ENCODE results near the gene CATSPER4.

CATSPER4 gene

DNA sequence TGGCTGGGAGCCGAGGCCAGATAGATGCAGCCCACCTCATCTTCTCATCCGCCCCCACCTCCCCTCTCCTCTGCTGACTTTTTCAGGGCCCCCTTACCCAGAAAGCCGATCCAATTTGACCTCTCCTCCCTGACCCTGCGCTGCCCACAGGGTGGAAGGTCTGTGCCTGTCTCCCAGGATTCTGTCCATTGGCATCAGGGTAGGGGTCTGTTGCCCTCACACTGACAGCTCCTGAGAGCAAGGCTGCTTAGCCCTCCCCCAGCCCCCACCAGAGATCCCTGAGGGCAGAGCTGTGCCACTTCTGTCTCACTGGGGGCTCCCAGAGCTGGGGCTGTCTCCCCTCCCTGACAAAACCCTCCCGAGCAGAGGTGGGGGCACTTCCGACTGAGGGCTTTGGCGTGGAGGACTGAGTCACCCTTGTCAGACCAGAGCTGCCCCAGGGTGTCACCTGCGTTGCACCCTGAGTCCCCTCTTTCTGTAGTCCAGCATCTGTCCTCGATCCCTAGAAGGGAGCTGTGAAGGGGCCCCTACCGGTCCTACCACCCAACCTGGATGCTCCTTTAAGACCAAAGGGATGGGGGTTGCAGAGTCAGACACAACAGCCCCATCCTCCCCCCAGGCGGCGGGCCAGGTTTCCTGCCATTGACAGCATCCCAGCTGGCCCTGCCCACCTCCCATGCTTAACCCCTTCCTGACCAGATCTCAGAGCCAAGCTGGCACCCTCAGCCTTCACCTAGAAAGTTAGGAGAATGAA lies 33.9 kb upstream of the CATSPER4 start:
- Histone ChIP-seq H3K4me1 (ENCODE audit: control insufficient read depth in 2 of 2, insufficient read depth in 1 of 2, low read depth in 1 of 2, low read length in 2 of 2) (peaks cover 42 to 50% of the 10 kb centered on the region in 2 donors), H3K27me3 (ENCODE audit: control insufficient read depth in 3 of 3, insufficient read depth in 3 of 3, low read depth in 1 of 3, low read length in 3 of 3) (peaks cover 0 to 19% (median 14%) of the 10 kb centered on the region in 3 experiments)
- no peak for DNase-seq (ENCODE audit: low spot score)

DNA sequence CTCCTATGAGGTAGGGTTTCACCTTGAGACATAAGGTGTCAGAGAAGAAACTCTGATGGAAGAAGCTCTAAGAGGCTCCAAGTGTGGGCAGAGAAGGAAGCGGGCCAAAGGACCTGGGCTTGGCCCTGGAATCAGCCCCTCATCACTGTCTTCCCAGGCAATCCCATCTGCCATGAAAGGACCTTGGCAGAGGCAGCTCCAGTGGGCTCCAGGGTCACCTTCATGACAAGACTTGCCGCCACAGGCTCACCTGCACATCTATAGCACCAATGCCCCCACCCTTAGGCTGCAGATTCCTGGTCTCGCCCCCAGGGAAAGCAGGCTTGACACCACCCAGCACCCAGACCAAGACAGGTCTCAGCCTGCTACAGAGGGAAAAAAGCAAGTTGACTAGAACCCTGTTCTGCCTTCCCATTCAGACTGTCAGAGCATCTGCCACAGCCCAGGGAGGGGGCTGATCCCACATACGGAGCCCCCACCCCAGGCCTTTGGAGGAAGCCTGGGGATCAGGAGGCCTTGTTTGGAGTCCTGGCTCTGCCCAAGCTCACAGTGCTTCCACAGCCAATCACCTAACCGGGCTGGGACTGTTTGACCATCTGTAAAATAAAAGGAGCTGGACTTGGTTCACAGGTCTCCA lies 32.0 kb upstream of the CATSPER4 start:
- WGBS, 2 donors (ENCODE audit: extremely low coverage in 2 of 2, insufficient read length in 2 of 2, insufficient replicate concordance in 1 of 2), result no CpG with 5 or more reads among the region's 5 CpGs
- Histone ChIP-seq H4K8ac (ENCODE audit: low read depth, low read length) (no peak overlapping the region), H3K14ac (ENCODE audit: low read length) (no peak overlapping the region), H3K36me3 (replicated peaks in 1 of 2; ENCODE audit: control insufficient read depth in 2 of 2, insufficient read depth in 2 of 2, low read length in 2 of 2) (no peaks in the 10 kb centered on the region), H2BK12ac (ENCODE audit: low read length) (no peak overlapping the region), H2BK5ac (ENCODE audit: low read length) (no peak overlapping the region), H3K4me3 (ENCODE audit: low read length in 2 of 2) (peak overlapping the region in 1 of 2 donors; percentile 50), H3K9ac (ENCODE audit: low read depth, low read length, poor library complexity) (no peak overlapping the region), H3K9me3 (replicated peaks in 1 of 2; ENCODE audit: control insufficient read depth in 2 of 2, insufficient read depth in 1 of 2, low read depth in 1 of 2, low read length in 2 of 2) (no peaks in the 10 kb centered on the region), H2BK15ac (ENCODE audit: low read length) (peak overlapping the region; percentile 49), H4K91ac (ENCODE audit: low read depth, low read length, poor library complexity) (no peak overlapping the region), H3K27me3 (ENCODE audit: control insufficient read depth in 3 of 3, insufficient read depth in 3 of 3, low read depth in 1 of 3, low read length in 3 of 3) (peaks cover 3 to 31% (median 12%) of the 10 kb centered on the region in 3 experiments), H2AK5ac (ENCODE audit: low read depth, low read length) (peak overlapping the region; percentile 11), H3K18ac (ENCODE audit: low read length) (peak overlapping the region; percentile 73), H3K4ac (ENCODE audit: low read length) (no peak overlapping the region), H3K27ac (replicated peaks; ENCODE audit: low read length) (no peak overlapping the region), H2BK120ac (ENCODE audit: low read depth, low read length) (no peak overlapping the region), H3K4me1 (ENCODE audit: control insufficient read depth in 2 of 2, insufficient read depth in 1 of 2, low read depth in 1 of 2, low read length in 2 of 2) (peaks cover 44 to 50% of the 10 kb centered on the region in 2 donors), H3K4me2 (ENCODE audit: insufficient read depth, low read length, poor library complexity, severe bottlenecking) (no peak overlapping the region), H2AFZ (ENCODE audit: low read length) (peak overlapping the region; percentile 84), H3K79me1 (ENCODE audit: low read depth, low read length) (no peaks in the 10 kb centered on the region), H3K23ac (ENCODE audit: low read depth, low read length, poor library complexity) (no peak overlapping the region)
- DNase-seq (ENCODE audit: low spot score), result no peak

More for the DNA sequence above, 33.9 kb upstream of the CATSPER4 start:
- WGBS, 2 donors (ENCODE audit: extremely low coverage in 2 of 2, insufficient read length in 2 of 2, insufficient replicate concordance in 1 of 2), result no CpG with 5 or more reads among the region's 12 CpGs
- Histone ChIP-seq H2BK120ac (ENCODE audit: low read depth, low read length) (peak overlapping the region; percentile 27), H3K18ac (ENCODE audit: low read length) (peak overlapping the region; percentile 81), H2BK12ac (ENCODE audit: low read length) (no peak overlapping the region), H3K4me2 (ENCODE audit: insufficient read depth, low read length, poor library complexity, severe bottlenecking) (peak overlapping the region; percentile 50), H3K27ac (replicated peaks; ENCODE audit: low read length) (no peak overlapping the region), H3K9ac (ENCODE audit: low read depth, low read length, poor library complexity) (no peak overlapping the region), H3K14ac (ENCODE audit: low read length) (no peak overlapping the region), H2AFZ (ENCODE audit: low read length) (peak overlapping the region; percentile 70), H3K9me3 (replicated peaks in 1 of 2; ENCODE audit: control insufficient read depth in 2 of 2, insufficient read depth in 1 of 2, low read depth in 1 of 2, low read length in 2 of 2) (no peaks in the 10 kb centered on the region), H3K4ac (ENCODE audit: low read length) (no peak overlapping the region), H3K79me1 (ENCODE audit: low read depth, low read length) (no peaks in the 10 kb centered on the region), H4K8ac (ENCODE audit: low read depth, low read length) (no peak overlapping the region), H3K4me3 (ENCODE audit: low read length in 2 of 2) (no peak overlapping the region), H2BK5ac (ENCODE audit: low read length) (no peak overlapping the region), H4K91ac (ENCODE audit: low read depth, low read length, poor library complexity) (no peak overlapping the region), H3K23ac (ENCODE audit: low read depth, low read length, poor library complexity) (no peak overlapping the region), H3K36me3 (replicated peaks in 1 of 2; ENCODE audit: control insufficient read depth in 2 of 2, insufficient read depth in 2 of 2, low read length in 2 of 2) (no peaks in the 10 kb centered on the region), H2BK15ac (ENCODE audit: low read length) (peak overlapping the region; percentile 42), H2AK5ac (ENCODE audit: low read depth, low read length) (no peak overlapping the region)

DNA sequence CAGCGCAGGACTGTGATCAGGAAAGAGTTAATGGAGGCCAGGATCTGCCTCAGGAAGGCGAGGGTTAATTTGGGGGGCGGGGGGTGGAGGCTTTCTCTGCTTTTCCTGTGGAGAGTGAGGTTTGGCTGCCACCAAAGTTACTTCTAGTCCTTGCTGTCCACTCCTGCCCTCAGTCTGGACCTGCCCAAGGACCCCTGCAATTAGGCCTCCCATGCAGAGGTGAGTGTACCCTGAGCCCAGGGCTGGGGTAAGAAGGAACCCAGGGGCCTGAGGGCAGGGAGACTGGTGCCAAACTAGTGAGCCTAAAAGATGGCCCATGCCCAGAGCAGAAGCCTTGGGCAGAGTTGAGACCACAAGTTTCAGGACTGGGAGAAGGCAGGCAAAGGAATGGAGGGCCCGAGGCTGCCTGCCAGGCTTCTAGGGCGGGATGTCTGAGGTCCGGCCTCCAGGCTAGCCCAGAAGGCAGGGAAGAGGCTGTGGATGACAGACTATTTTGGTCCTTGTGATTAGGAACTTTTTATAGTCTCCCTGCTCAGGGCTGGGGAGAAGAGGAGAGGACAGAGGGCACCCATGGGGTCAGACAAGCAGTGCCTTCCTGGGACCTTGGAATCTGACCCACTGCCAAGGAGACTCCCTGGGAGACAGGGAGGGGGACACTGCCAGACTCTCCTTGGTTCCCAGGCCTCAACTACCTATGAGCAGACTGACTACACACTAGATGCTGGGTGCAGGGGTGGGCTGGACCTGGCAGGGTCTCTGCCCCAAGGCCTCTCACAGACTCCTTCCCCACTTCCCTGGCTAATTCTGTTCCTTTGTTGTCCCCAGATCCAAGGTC lies 31.3 kb upstream of the CATSPER4 start, which contains the start of gene FAM110D:
FAM110D (plus strand) TSS at position 172 of the 835 bp plus-strand sequence. CDS start 2,213 bp downstream, outside the sequence.
- no peaks in the 10 kb centered on the region for H3K36me3 ChIP-seq (replicated peaks in 1 of 2; ENCODE audit: control insufficient read depth in 2 of 2, insufficient read depth in 2 of 2, low read length in 2 of 2)
- H2BK120ac ChIP-seq (ENCODE audit: low read depth, low read length), result no peak within 1 kb of the TSS
- H3K27ac ChIP-seq (replicated peaks; ENCODE audit: low read length), result no peak within 1 kb of the TSS
- H3K27me3 ChIP-seq (ENCODE audit: control insufficient read depth in 3 of 3, insufficient read depth in 3 of 3, low read depth in 1 of 3, low read length in 3 of 3), result peaks cover 3 to 38% (median 5%) of the 10 kb centered on the region in 3 experiments
- peaks cover 44 to 50% of the 10 kb centered on the region in 2 donors for H3K4me1 ChIP-seq (ENCODE audit: control insufficient read depth in 2 of 2, insufficient read depth in 1 of 2, low read depth in 1 of 2, low read length in 2 of 2)
- H3K9me3 ChIP-seq (replicated peaks in 1 of 2; ENCODE audit: control insufficient read depth in 2 of 2, insufficient read depth in 1 of 2, low read depth in 1 of 2, low read length in 2 of 2), result no peaks in the 10 kb centered on the region
- H2AFZ ChIP-seq (ENCODE audit: low read length), result peak within 1 kb of the TSS; percentile 84
- no peak within 1 kb of the TSS for H3K14ac ChIP-seq (ENCODE audit: low read length)
- no peak within 1 kb of the TSS for H3K4ac ChIP-seq (ENCODE audit: low read length)
- no peak within 1 kb of the TSS for H3K4me2 ChIP-seq (ENCODE audit: insufficient read depth, low read length, poor library complexity, severe bottlenecking)
- H2BK5ac ChIP-seq (ENCODE audit: low read length), result no peak within 1 kb of the TSS
- H4K8ac ChIP-seq (ENCODE audit: low read depth, low read length), result no peak within 1 kb of the TSS
- H4K91ac ChIP-seq (ENCODE audit: low read depth, low read length, poor library complexity), result no peak within 1 kb of the TSS
- no peak within 1 kb of the TSS for H3K23ac ChIP-seq (ENCODE audit: low read depth, low read length, poor library complexity)
- H3K18ac ChIP-seq (ENCODE audit: low read length), result peak within 1 kb of the TSS; percentile 73
- no peak within 1 kb of the TSS for H3K9ac ChIP-seq (ENCODE audit: low read depth, low read length, poor library complexity)
- no peak for DNase-seq (ENCODE audit: low spot score)
- H2AK5ac ChIP-seq (ENCODE audit: low read depth, low read length), result peak within 1 kb of the TSS; percentile 13
- WGBS, 2 donors (ENCODE audit: extremely low coverage in 2 of 2, insufficient read length in 2 of 2, insufficient replicate concordance in 1 of 2), result no CpG with 5 or more reads among the region's 6 CpGs
- peak within 1 kb of the TSS; percentile 43 to 50 for H3K4me3 ChIP-seq (ENCODE audit: low read length in 2 of 2)
- no peak within 1 kb of the TSS for H2BK12ac ChIP-seq (ENCODE audit: low read length)
- peak within 1 kb of the TSS; percentile 49 for H2BK15ac ChIP-seq (ENCODE audit: low read length)
- no peaks in the 10 kb centered on the region for H3K79me1 ChIP-seq (ENCODE audit: low read depth, low read length)
